ENCODE measurements around the gene ACOXL.

Gene ACOXL

GRCh38 chr2:110970201-110970600, 237.8 kb downstream of the ACOXL start:
- no peak for TF ChIP-seq CTCF (IDR thresholded peaks at IDR 0.05; ENCODE audit: insufficient read depth, low read depth, low read length, missing control alignments)
- DNase-seq (ENCODE audit: low read depth): no peak
- H3K4me3 ChIP-seq (ENCODE audit: low read length): no peak overlapping the region

DNA sequence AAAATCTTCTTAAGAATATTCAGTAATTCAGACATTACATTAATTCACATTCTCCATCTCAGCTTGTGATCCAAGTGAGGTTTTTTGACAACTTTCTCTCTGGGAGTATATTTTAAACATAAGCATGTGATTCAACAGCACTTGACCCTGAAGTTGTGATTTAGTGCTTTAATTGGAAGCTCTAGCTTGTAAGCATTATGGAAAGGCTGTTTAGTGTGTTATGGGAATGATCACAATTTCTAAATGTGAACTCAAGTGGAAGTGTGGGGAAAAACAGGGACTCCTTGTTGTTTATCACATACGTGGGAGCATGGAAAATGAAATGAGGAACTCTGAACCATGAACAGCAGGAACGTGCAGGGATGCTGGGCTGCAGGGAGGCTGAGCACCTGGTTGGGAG, 239.4 kb downstream of the ACOXL start:
- no peak overlapping the region for H3K4me3 ChIP-seq (ENCODE audit: low read length)
- no peak for DNase-seq (ENCODE audit: low read depth)
- TF ChIP-seq CTCF (IDR thresholded peaks at IDR 0.05; ENCODE audit: insufficient read depth, low read depth, low read length, missing control alignments): no peak

DNA sequence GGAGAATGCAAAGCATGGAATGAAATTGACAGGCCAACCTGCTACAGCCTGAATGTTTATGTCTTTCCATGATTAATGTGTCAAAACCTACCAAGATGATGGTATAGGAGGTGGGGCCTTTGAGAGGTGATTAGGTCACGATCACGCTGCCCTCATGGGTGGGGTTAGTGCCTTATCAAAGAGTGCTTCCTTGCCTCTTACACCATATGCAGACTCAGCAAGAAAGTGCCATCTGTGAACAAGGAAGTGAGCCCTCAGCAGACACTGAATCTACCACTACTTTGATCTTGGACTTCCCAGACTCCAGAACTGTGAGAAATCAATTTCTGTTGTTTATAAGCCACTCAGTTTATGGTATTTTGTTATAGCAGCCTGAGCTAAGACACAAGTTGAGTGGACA, 240.9 kb downstream of the ACOXL start:
- DNase-seq (ENCODE audit: low read depth): no peak

DNA sequence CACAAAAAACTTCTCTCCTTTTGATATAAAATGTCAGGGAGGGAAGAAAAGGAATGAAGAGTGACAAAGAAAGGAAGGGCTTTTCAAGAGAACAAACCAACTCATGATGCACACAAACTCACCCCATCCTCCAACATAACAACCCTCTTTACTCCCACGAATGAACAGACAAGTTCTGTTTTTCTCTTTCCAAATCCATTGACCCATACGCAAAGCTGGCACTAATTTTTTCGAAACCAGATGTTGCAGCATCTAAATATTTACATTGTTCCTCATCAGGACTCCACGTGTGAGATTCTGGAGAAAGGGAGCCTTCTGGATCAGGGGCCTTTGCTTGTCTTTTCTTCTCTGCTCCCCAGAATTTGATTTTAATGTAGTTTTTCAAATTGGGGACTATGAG, 245.0 kb downstream of the ACOXL start:
- TF ChIP-seq CTCF (IDR thresholded peaks at IDR 0.05; ENCODE audit: insufficient read depth, low read depth, low read length, missing control alignments): no peak
- DNase-seq (ENCODE audit: low read depth): no peak
- H3K4me3 ChIP-seq (ENCODE audit: low read length): no peak overlapping the region

More for the DNA sequence above, 240.9 kb downstream of the ACOXL start:
- no peak overlapping the region for H3K4me3 ChIP-seq (ENCODE audit: low read length)
- no peak for TF ChIP-seq CTCF (IDR thresholded peaks at IDR 0.05; ENCODE audit: insufficient read depth, low read depth, low read length, missing control alignments)

DNA sequence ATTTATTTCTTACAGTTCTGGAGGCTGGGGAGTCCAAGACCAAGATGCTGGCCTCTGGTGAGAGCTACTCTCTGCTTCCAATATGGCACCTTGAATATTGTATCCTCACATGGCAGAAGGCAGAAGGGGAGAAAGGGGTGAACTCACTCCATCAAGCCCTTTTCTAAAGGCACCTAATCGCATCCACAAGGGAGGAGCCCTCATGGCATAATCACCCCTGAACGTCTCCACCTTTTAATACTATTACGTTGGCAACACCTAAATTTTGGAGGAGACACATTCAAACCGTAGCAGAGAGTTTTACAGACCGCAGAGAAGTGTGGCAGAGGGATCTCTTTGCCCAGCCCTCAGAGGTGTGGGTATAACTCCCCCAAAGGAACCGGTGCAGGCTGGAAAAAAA, 245.8 kb downstream of the ACOXL start:
- DNase-seq (ENCODE audit: low read depth): no peak
- no peak for TF ChIP-seq CTCF (IDR thresholded peaks at IDR 0.05; ENCODE audit: insufficient read depth, low read depth, low read length, missing control alignments)
- H3K4me3 ChIP-seq (ENCODE audit: low read length): no peak overlapping the region

- H3K4me3 ChIP-seq (ENCODE audit: low read length): no peak overlapping the region
- DNase-seq (ENCODE audit: low read depth): no peak
- no peak for TF ChIP-seq CTCF (IDR thresholded peaks at IDR 0.05; ENCODE audit: insufficient read depth, low read depth, low read length, missing control alignments)
Measured at GRCh38 chr2:110978756-110979470, 246.5 kb downstream of the ACOXL start.

Data from epithelial cell of esophagus (primary cell).